GM21447 (cell line): ENCODE results near the gene CCNY.

Experiments
- ATAC-seq: cut with Tn5 transposase; IDR thresholded peaks from one replicate; pipeline ENCODE4 v1.9.1; 2021; ENCODE audit not compliant: unreplicated experiment

The CCNY gene

DNA sequence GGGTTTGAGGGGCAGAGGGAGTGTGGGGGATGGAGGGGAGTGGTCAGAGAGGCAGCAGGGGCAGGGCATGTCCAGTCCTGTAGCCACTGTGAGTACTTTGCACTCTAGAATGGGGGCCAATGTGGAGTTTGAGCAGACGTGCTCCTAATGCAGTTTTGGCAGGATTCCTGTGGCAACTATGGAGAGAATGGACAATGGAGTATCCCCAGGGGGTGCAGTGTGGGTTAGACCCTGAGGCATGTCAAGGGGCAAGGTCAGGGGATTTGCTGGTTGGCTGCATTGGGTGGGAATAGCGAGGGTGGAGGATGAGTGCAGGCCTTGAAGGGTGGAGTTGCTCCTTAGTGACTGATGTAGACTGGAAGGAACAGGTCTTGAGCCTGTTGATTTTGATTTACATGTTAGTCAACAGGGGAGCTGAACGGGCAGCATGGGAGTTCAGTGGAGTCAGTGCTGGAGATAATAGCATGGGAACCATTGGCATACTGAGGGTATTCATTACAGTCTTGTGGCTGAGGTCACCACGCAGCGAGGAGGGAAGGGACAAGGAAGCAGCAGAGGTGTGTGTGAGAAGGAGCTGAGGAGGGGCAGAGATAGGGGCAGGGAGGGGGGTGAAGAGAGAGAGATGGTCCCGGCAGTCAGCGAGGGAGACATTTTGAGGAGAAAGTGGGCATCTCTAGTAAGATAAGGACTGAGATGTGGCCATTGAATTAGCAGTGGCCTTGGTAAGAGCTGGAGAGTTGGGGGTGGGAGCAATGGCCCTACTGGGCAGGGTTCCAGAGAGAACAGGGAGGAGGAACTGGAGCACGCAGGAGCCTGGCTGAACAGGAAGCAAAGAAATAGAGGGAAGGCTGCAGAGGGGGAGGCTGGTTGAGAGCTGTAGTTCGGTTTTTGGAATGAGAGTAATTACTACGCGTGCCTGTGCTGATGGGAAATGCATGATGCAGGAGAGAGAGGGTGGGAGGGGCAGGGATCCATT is 112.7 kb downstream of the CCNY start:
- no peak for ATAC-seq

DNA sequence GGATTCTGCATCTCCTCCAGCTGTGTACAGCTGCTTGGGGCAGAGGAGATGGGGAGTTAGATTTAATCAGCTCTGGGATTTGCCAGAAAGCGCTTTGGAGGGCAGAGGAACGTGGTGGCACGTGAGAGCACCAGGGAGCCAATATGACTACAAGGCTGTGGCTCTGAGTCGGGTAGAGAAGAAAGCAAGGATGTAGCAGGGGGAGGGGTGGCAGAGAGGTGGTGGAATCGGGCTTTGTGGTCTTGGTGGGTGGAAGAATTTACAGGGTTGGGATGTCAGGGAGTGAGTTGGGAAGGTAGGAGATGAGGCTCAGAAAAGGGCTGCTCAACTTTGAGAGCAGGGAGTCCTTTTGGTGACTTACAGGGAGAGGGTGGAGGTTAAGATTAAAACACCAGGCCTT is 113.6 kb downstream of the CCNY start:
- no peak for ATAC-seq

DNA sequence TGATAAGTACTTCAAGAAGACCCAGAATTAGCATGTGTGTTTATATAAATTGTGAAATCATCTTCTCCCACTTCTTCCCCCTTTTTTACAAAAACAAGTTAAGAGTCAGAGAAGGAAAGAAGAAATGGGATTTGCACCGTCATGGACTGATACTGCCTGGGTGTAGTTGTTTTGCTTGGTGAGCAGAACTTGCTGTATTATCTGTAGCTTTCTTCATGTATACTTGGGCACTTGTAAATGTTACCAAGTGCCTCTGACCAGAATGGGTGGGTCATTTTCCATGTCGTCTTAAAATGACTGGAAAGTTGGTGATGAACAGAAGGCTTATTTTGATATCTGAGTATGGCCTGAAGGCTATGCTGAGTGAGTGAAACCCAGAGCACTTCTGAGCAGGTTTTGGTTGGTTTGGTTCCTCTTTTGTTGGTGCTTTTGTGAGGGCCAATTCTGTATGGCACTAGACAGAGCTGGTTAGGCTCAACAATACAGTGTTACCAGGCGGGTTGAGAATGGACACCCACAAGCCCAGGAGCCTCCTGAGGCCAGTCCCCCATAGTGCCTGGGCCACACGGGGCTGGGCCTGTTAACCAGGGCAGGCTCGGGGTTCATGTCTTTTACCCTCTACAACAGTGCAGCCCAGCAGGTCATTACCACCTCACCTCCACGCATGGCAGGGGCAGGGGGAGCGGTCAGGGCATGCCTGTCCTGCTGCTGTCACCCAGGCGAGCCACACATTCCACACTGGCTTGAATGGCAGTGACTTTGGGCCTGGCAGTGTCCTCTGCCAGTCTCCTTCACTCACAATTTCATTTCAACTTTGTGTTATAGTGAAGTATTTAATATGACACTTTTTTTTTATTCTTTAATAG is 115.1 kb downstream of the CCNY start:
- peak; percentile 94 for ATAC-seq

DNA sequence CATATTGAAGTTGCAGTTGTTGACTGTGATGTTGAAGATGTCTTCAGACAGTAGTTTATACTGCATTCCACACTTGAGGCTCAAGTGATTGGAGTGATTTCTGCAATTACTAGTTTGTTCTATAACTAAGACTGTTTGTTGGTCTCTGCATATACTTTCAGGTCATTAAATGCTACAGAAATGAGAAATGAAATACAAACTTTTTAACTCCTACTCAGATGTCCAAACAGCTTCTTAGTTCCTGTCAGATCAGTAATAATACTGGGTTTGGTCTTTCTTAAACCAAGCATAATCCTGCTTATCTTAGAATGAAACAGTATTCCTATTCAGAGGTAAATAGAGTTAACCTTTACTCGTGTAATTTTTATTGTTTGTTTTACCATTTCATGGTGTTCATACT is 115.9 kb downstream of the CCNY start:
- peak; percentile 28 for ATAC-seq

DNA sequence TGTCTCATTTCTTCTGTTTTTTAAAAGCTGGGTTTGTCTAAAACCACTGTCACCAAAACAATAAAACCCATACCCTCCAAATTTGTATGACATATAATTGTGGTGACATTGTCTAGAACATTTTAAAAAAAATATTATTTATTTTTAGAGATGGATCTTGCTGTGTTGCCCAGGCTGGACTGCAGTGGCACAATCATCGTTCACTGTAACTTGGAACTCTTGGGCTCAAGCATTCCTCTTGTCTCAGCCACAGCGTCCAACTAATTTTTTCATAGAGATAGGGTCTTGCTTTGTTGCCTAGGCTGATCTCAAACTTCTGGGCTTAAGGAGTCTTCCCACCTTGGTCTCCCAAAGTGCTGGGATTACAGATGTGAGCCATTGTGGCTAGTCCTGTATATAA is 116.5 kb downstream of the CCNY start:
- no peak for ATAC-seq

DNA sequence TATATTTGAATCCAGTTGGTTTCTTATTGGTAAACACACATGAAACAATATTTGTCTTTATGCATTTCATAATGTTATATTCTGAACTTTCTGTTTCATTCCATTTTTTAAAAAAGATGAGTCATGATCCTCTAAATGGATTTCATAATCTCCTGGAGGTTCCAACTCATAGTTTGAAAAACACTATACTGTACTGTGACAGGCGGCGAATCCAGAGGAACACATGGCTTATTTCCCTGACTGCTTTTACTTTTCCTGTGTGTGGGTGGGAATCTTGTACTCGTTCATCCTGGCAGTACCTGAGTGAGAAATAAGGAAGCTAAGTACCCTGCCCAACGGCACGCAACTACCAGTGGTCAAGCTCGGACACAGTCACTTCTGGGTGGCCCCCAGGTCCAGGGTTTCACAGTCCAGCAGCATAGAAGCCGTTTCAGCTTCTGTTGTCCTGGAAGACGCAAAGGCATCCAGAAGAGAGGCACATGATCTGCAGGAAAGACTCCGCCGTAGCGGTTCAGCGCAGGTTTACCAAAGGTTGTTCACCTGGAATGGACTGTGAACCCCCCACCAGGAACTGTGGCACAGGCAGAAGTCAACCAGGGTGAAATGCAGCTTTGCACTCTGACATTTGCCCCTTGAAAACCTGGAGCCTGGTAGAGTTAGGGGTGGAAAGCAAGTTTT is 117.7 kb downstream of the CCNY start:
- no peak for ATAC-seq

DNA sequence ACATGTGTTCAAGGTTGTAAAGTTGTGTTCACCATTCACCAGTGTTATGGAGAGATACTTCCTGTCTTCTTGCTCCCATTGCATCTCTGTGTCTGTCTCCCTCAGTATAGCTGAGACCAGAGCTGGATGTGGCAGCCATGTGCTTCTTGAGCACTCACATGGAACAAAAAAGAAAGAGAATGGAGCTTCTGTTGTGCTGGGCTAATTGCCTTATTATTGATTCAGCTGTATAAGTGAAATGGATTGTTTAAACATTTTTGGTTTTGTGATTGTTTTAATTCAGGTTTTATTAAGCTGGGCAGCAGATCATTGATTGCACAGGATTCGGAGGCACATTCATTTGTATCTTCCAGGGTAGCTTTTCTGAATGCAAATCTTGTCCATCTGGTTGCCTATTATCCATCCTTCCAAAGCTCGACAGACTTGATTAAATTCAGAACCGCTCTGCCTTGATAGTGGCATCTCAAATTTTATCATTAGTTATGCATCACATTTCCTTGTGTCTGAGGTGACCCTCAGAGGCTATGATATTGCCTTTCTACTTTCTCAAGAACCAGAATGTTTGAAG is 119.9 kb downstream of the CCNY start:
- ATAC-seq, result no peak

DNA sequence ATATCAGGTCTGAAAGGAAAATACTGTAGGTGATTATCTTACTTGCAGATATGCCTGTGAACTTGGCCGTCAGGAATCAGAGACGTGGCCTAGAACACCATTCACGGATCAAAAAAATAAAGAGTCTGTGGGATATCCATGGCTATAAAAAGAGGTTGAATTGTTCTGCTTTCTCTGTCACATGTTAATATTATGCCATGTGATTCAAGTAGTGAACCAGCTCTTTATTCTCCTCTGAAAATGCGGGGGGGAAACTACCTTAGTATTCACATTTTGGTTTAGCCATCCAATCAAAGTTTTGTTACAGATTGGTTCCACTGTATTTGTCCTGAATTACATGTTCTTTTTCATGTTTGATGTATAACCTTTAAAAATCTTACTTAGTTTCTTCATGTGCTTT is 120.5 kb downstream of the CCNY start:
- no peak for ATAC-seq

DNA sequence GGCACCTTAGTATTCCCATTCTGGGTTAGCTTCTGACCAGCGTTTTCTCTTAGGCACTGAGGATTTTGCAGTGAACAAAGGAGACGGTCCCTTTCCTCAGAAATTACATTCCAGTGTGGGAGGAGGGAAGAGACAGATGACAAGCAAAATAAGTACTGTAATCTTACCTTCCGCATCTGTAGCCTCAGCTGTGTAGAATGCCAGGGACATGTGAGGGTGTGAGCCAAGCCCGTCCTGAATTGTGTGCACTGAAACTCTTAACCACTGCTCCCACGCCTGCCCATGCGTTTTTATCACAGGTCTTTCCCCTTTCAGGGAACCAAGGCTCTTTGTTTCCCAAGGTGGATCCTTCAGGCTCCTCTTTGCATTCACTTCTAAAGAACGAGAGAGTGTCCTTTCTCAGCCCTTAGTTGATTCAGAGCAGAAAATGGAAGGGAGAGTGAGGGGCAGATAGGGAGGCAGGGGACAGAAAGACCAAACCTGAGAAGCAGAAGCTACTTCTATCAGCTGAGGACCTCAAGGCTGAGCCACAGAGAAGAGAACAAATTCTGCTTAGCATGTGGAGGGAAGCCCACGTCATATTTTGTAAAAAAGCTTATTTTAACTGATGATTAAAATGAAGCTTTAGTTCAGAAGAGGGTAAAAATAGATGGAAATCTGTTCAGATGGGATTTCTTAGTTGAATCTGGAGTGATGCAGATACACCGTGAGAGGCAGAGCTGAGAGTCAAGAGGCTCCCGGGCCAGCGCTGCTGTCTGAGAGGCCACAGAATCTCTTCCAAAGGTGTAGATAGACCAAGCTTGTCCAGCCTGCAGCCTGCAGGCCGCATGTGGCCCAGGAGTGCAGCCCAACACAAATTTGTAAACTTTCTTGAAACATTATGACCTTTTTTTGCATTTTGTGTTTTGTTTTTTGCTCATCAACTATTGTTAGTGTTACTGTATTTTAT is 122.5 kb downstream of the CCNY start:
- ATAC-seq, result no peak

DNA sequence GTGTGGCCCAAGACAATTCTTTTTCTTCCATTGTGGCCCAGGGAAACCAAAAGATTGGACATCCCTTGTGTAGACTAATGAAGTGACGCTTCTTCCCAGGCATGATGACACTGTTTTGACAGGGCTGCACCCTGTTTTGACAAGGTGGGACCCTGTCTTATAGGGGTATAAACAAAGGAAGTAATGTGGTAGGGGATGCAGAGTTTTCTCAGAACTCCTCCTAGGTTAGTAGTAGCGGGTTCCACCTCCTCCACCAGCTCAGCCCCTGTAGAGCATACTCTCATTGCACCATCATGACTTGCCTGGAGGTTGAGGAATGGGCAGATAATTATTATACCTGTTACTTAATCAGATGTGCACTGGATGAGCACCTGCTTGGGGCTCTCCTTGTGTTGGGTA is 123.1 kb downstream of the CCNY start:
- no peak for ATAC-seq

DNA sequence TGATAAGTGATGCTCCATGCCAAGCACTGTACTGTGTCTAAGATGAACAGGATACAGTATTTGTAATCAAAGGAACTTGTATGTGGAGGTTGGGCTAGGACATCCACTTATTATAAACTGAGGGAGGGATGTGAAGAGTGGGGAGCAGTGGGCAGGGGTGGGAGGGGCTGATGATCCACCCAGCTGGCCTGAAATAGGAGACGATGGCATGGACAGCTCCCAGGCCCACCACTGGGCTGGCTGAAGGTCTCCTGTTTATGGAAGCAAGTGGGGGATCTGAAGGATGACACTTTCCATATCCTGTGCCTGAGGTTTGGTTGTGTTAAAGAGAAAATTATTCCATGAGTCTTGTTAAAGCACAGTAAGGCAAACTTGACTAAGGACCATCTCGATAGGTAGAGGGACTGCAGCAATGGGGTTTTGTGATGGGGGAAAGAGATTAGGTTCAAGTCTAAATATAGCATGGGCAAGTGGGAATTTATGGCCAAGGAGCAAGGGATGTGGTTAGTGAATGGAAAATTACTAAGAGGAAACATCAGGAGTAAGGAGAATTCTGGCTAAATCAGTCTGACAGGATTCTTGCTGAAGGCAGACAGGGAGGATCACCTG is 124.6 kb downstream of the CCNY start:
- ATAC-seq, result no peak

DNA sequence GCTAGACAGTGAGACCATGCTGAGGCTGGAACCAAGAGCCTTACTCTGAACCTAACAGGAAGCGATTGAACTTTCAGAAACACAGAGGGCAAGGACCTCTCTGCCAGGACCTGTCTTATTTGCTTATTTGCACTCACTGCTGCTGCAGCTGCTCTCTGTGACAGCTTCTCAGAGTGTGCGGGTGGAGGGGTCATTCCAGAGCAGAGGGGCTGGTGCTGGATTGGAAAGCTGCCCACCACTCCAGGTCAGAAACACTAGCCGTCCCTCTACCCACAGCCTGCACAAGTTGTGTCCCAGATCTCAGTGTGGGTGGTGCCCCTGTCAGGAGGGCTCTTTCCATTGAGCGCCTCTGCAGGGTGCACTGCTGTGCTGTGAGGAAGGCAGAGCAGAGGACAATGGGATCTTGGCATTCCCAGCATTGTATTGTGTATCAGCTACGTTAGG is 126.2 kb downstream of the CCNY start:
- ATAC-seq, result peak; percentile 87

DNA sequence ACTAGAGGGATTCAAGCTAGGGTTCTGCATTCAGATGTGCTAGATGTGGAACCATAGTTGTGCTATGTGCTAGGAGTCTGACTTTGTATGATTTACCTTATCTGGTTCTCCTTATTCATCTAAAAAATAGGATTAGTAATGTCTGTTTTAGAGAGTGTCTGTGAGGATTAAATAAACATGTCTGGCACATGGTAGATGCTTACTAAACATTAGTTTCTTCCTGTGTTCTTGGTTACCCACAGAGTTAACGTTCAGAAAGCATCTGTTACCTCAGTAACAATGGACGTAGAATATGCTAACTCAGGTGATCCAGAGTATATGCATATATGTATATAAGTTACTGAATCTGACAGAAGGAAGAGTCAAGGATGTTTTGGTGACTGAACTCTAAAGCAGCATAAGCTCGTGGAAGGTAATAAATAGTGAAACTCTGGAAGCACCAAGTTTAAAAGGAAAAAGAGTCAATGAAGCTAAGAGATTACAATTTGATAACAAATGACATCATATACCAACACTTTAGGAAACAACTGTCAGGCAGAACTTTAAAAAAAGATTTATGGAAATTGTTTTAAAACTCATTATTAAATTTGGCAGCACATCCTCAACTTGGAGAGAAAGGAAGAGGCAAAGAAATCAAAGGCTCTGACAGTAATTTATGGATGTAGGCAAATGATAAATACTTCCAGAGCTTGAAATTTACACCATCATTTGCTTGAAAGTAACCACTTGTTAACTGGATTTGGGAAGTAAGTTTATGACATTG is 127.0 kb downstream of the CCNY start:
- no peak for ATAC-seq

DNA sequence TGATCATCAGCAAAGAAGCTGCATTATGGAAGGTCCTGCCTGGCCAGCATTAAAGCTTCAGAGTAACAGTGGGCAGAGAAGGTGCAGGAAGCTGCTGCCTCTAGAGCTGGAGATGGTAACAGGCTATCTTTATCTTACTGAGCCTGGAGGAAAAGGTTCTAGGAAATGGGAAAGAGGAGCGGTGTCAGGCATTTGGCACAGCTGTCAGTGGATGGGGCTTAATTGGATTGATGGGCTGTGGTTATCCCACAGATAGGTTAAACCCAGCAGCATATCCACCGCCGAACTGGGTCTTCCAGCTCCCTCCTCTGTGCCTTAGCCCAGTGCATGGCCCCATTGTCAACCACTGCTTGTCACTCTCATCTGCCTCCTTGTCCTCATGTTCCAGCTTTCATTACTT is 127.6 kb downstream of the CCNY start:
- no peak for ATAC-seq

DNA sequence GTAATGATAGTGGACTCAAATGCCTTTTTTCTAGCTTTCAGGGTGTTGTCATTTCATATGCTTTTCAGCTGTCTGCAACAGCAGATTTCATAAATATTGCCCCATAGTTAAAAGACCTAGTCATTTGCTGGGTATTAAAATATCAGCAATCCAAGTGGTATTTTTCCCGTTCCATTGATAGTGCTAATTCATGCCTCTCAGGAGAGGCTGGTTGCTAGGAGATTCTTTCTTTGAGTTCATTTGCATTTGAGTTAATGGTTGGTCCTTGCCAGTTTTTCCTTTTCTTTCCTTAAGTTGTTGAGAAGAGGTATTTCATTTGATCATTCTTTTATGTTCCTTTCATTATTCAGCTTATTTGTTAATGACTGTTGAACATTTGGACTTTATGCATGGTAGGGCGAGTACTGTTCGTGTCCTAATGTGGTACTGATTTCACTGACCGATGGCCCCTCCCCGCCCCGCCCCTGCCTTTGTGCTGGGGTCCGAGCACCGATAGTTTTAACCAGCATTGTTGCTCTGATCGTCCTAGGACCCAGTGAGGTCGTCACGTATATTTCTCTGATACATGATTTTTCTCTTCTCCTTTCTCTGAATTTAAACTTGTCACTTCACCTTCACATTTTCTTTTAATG is 128.6 kb downstream of the CCNY start:
- ATAC-seq, result no peak

DNA sequence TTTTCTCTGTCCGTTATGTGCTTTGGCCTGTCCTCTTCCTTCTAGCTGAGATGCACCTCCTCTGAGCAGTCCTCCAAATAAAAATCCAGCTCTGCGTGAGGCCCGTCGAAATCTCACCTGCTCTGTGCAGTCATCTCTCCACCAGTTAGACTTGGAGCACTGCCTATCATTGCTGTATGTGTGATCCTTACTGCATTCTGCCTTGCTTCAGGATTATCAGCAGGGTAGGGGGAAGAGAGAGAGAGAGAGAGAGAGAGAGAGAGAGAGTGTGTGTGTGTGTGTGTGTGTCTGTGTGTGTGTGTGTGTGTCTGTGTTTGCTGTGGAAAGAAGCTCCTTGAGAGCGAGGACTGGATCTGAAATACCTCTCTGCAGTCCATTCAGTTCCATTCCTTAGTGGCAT is 129.4 kb downstream of the CCNY start:
- ATAC-seq, result no peak

DNA sequence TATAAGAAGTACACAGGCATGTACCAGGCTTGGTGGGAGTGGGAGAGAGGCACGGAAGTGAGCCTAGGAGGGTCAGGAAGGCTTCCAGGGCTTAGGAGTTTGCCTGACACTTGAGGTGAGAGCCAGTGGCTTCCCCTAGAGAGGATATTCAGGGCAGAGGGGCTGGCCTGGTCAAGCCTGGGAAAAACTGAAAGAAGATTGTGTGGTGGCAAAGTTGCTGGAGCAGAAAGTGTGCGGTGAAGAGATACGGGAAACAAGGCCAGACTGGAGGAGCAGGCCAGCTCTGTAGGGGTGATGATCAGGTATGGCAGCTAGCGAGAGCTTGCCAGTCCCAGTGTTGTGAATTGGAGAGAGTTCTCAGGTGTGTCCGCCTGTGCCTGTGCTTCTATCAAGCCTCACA is 129.9 kb downstream of the CCNY start:
- ATAC-seq, result no peak

DNA sequence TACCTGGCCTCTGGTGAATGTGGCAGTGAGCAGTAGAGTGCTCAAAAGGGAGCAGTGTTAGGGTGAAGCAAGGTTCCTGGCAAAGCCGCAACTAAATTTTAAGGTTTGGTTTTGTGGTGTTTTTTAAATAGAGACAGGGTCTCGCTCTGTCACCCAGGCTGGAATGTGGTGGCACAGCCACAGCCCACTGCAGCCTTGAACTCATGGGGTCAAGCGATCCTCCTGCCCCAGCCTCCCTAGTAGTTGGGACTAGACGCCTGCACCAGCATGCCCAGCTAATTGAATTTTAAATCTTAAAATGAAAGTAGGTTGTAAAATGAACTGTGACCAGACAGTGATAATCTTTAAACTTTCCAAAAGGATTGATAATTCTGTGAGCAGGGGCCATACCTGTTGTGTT is 130.4 kb downstream of the CCNY start:
- ATAC-seq, result no peak
